Breast epithelium (tissue), 3 donors: ENCODE data around the gene DYNC1I1.

ENCODE experiments used
- POLR2AphosphoS5 ChIP-seq, 3 donors: sonication (generic); formaldehyde crosslinking; IDR thresholded peaks; one replicate each; pipeline ENCODE4 v1.6.1; 2017; ENCODE audit warnings: antibody characterized with exemption in 3 of 3
- TF ChIP-seq, protein P1 (sequence below), 3 donors: fragments of 450-650 bp; IDR thresholded peaks; one replicate each; pipeline ENCODE4 v1.5.1; 2016 to 2017; ENCODE audit warnings: antibody characterized with exemption in 3 of 3, mild to moderate bottlenecking in 3 of 3, moderate library complexity in 3 of 3

DNA sequence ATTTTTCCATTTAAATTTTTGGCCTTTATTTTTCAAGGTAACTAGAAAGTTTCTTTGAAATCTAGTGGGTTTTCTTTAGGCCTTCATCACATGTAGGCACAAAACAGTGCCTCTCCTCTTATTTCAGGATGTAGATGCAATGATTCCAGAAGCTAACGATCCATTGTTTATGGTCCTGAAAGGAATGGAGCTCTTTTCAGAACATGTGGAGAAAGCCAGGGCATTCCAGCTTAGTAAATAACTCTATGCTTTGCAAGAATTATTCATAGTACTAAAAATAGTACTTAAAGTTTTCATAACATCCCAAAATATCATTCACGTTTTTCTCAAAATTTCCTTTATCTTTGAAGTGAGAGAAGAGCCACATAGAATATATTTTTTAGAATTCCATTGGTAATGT is 91.3 kb downstream of the DYNC1I1 start:
- TF ChIP-seq POLR2AphosphoS5 (IDR thresholded peaks at IDR 0.05): no peak
- TF ChIP-seq, protein P1, sequence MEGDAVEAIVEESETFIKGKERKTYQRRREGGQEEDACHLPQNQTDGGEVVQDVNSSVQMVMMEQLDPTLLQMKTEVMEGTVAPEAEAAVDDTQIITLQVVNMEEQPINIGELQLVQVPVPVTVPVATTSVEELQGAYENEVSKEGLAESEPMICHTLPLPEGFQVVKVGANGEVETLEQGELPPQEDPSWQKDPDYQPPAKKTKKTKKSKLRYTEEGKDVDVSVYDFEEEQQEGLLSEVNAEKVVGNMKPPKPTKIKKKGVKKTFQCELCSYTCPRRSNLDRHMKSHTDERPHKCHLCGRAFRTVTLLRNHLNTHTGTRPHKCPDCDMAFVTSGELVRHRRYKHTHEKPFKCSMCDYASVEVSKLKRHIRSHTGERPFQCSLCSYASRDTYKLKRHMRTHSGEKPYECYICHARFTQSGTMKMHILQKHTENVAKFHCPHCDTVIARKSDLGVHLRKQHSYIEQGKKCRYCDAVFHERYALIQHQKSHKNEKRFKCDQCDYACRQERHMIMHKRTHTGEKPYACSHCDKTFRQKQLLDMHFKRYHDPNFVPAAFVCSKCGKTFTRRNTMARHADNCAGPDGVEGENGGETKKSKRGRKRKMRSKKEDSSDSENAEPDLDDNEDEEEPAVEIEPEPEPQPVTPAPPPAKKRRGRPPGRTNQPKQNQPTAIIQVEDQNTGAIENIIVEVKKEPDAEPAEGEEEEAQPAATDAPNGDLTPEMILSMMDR (IDR thresholded peaks at IDR 0.05): no peak
